Measurements from ENCODE around the gene PPIB.
"Not testable (repeated sequence)": the region's sequence is repeated elsewhere in the genome, so short reads cannot be mapped to it uniquely, and the experiment has no call there.

Gene PPIB

GRCh38 chr15:64137226-64137833, 25.5 kb downstream of the PPIB start:
- no peak for DNase-seq

- DNase-seq = no peak
These were observed 26.5 kb downstream of the PPIB start for GRCh38 chr15:64136347-64136746.

GRCh38 chr15:64134345-64134829, 28.4 kb downstream of the PPIB start:
- no peak for DNase-seq

GRCh38 chr15:64133623-64134344, 29.0 kb downstream of the PPIB start:
- no peak for DNase-seq

GRCh38 chr15:64132217-64132616, 30.6 kb downstream of the PPIB start:
- DNase-seq = no peak

- DNase-seq = no peak
These were observed 31.3 kb downstream of the PPIB start for GRCh38 chr15:64131547-64131946.

GRCh38 chr15:64130159-64130558, 32.7 kb downstream of the PPIB start:
- no peak for DNase-seq

- DNase-seq = no peak
These were observed 35.1 kb downstream of the PPIB start for GRCh38 chr15:64127521-64128270.

- no peak for DNase-seq
These were observed 36.8 kb downstream of the PPIB start for GRCh38 chr15:64125978-64126377.

- no peak for DNase-seq
These were observed 39.9 kb downstream of the PPIB start for GRCh38 chr15:64122936-64123351.

- no peak for DNase-seq
These were observed 40.4 kb downstream of the PPIB start for GRCh38 chr15:64122444-64122843.

- DNase-seq = no peak
These were observed 41.2 kb downstream of the PPIB start for GRCh38 chr15:64121614-64122013.

GRCh38 chr15:64120322-64120721, 42.5 kb downstream of the PPIB start:
- not testable (repeated sequence) for DNase-seq

GRCh38 chr15:64117759-64118487, 44.9 kb downstream of the PPIB start:
- DNase-seq = no peak

- DNase-seq = no peak
These were observed 49.9 kb downstream of the PPIB start for GRCh38 chr15:64112904-64113303.

GRCh38 chr15:64112073-64112772, 50.6 kb downstream of the PPIB start:
- DNase-seq = no peak

GRCh38 chr15:64111679-64112050, 51.2 kb downstream of the PPIB start:
- no peak for DNase-seq

- no peak for DNase-seq
These were observed 51.7 kb downstream of the PPIB start for GRCh38 chr15:64110950-64111678.

GRCh38 chr15:64110108-64110701, 52.6 kb downstream of the PPIB start:
- DNase-seq = not testable (repeated sequence)

GRCh38 chr15:64107337-64107736, 55.5 kb downstream of the PPIB start:
- DNase-seq = no peak

Data from GOT3 (cell line).